ENCODE results near the gene ZFYVE9. TPM values are rescaled to one million over a fixed set of nuclear protein-coding genes. Genes with fewer than 3 reads are reported as not detected.

ZFYVE9 gene
- total and polyA plus RNA-seq, 2 experiments from 2014 or later = 7.1 to 30.3 TPM

- no peak for TF ChIP-seq CTCF (IDR thresholded peaks at IDR 0.05; ENCODE audit: low read depth, low read length)
- Histone ChIP-seq H3K9me3 (ENCODE audit: low read depth) (no peaks in the 10 kb centered on the region), H3K36me3 (no peaks in the 10 kb centered on the region), H3K27ac (no peak overlapping the region), H3K4me3 (no peak overlapping the region), H3K4me1 (ENCODE audit: low read depth) (no peaks in the 10 kb centered on the region), H3K27me3 (no peaks in the 10 kb centered on the region)
- no peak for DNase-seq (ENCODE audit: low read depth in 1 of 2, low spot score in 1 of 2)
Measured at GRCh38 chr1:52259886-52260285, 118.0 kb downstream of the ZFYVE9 start.

GRCh38 chr1:52263153-52263910 lies 121.4 kb downstream of the ZFYVE9 start:
- Histone ChIP-seq H3K9me3 (ENCODE audit: low read depth) (no peaks in the 10 kb centered on the region), H3K27me3 (no peaks in the 10 kb centered on the region), H3K27ac (no peak overlapping the region), H3K36me3 (no peaks in the 10 kb centered on the region), H3K4me3 (no peak overlapping the region), H3K4me1 (ENCODE audit: low read depth) (no peaks in the 10 kb centered on the region)
- no peak for DNase-seq (ENCODE audit: low read depth in 1 of 2, low spot score in 1 of 2)
- no peak for TF ChIP-seq CTCF (IDR thresholded peaks at IDR 0.05; ENCODE audit: low read depth, low read length)

DNA sequence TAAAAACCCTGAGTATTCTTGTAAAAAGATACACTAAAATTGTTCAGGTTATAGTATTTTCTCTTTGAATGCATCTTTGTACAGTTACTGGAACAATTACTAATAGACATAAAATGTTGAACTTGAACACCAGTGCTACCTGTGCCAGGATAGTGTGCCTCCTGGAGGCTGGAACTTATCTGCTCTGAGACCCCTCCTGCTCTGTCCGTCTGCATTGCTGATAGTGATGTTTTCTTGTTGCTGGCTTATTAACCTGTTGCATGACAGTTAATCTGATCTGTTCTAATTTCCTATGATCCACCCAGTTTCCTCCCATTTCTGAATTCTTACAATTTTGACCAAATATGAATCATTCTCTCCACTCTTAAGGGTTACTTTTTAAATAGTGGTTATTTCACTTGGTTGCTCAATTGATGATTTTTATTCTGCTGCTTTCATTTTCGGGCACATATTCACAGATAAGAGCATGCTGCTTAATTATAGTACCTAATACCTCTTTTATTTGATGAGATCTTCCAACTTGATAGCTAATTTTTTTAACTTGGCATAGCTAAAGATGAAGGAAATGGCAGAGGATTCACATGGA lies 122.7 kb downstream of the ZFYVE9 start:
- H3K27ac ChIP-seq = no peak overlapping the region
- H3K9me3 ChIP-seq (ENCODE audit: low read depth) = no peaks in the 10 kb centered on the region
- H3K4me1 ChIP-seq (ENCODE audit: low read depth) = no peaks in the 10 kb centered on the region
- peaks cover 5% of the 10 kb centered on the region for H3K36me3 ChIP-seq
- no peak overlapping the region for H3K4me3 ChIP-seq
- TF ChIP-seq CTCF (IDR thresholded peaks at IDR 0.05; ENCODE audit: low read depth, low read length) = no peak
- peak; percentile 8 to 29 for DNase-seq (ENCODE audit: low read depth in 1 of 2, low spot score in 1 of 2)
- no peaks in the 10 kb centered on the region for H3K27me3 ChIP-seq

DNA sequence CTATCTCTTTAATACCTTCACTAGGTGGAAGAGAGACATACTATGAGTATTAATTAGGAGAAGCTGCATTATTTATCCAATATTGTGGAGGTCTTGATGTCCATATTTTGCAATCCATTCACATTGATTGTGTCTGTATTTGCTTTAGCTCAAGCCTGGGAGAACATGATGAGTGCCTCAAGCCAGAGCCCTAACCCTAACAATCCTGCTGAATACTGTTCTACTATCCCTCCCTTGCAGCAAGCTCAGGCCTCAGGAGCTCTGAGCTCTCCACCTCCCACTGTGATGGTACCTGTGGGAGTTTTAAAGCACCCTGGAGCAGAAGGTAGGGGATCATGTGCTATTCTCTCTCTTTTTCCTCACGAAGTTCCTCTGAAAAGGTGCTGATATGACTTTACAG lies 124.6 kb downstream of the ZFYVE9 start:
- Histone ChIP-seq H3K27ac (no peak overlapping the region), H3K9me3 (ENCODE audit: low read depth) (no peaks in the 10 kb centered on the region), H3K4me1 (ENCODE audit: low read depth) (no peaks in the 10 kb centered on the region), H3K36me3 (peaks cover 5% of the 10 kb centered on the region), H3K4me3 (no peak overlapping the region), H3K27me3 (no peaks in the 10 kb centered on the region)
- TF ChIP-seq CTCF (IDR thresholded peaks at IDR 0.05; ENCODE audit: low read depth, low read length) = no peak
- no peak for DNase-seq (ENCODE audit: low read depth in 1 of 2, low spot score in 1 of 2)

DNA sequence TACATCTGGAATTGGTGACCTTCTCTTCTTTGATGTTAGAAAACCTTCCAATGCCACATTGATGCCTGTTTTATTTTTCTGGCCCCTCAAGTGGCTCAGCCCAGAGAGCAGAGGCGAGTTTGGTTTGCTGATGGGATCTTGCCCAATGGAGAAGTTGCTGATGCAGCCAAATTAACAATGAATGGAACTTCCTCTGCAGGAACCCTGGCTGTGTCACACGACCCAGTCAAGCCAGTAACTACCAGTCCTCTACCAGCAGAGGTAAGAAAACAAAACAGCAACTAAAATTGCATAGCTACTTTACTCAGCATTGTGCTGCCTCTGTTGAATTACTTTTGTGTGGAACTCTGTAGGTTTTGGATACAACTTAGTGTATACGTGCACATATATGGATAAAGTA lies 126.5 kb downstream of the ZFYVE9 start:
- DNase-seq (ENCODE audit: low read depth in 1 of 2, low spot score in 1 of 2) = peak in 1 of 2 donors; percentile 41
- Histone ChIP-seq H3K27me3 (no peaks in the 10 kb centered on the region), H3K4me3 (no peak overlapping the region), H3K9me3 (ENCODE audit: low read depth) (no peaks in the 10 kb centered on the region), H3K4me1 (ENCODE audit: low read depth) (no peaks in the 10 kb centered on the region), H3K27ac (no peak overlapping the region), H3K36me3 (peaks cover 5% of the 10 kb centered on the region)
- no peak for TF ChIP-seq CTCF (IDR thresholded peaks at IDR 0.05; ENCODE audit: low read depth, low read length)

All from cardiac muscle cell (in vitro differentiated cells and primary cell).